ENCODE measurements around the gene BACE1-AS. TPM values are rescaled to one million over a fixed set of nuclear protein-coding genes. Genes with fewer than 3 reads are reported as not detected.
"Not testable (repeated sequence)": the region's sequence is repeated elsewhere in the genome, so short reads cannot be mapped to it uniquely, and the experiment has no call there.

Gene BACE1-AS
- total RNA-seq, 1 donor from 2014 or later = 6.1 TPM

- no peak for DNase-seq (ENCODE audit: extremely low read depth, low read depth, low spot score)
Measured at GRCh38 chr11:117318738-117319137, 27.6 kb downstream of the BACE1-AS start.

GRCh38 chr11:117319214-117319840, 28.2 kb downstream of the BACE1-AS start:
- no peak for DNase-seq (ENCODE audit: extremely low read depth, low read depth, low spot score)

- DNase-seq (ENCODE audit: extremely low read depth, low read depth, low spot score) = not testable (repeated sequence)
Measured at GRCh38 chr11:117327255-117327566, 36.1 kb downstream of the BACE1-AS start.

- DNase-seq (ENCODE audit: extremely low read depth, low read depth, low spot score) = peak; percentile 75
Measured at GRCh38 chr11:117327567-117328374, 36.6 kb downstream of the BACE1-AS start, which contains the start of gene CEP164. Gene CEP164 (plus strand): TSS chr11:117327854. CDS start chr11:117338587, 10,733 bp downstream.

GRCh38 chr11:117328375-117329010, 37.3 kb downstream of the BACE1-AS start:
- DNase-seq (ENCODE audit: extremely low read depth, low read depth, low spot score) = no peak

- no peak for DNase-seq (ENCODE audit: extremely low read depth, low read depth, low spot score)
Measured at GRCh38 chr11:117332843-117333242, 41.7 kb downstream of the BACE1-AS start.

- DNase-seq (ENCODE audit: extremely low read depth, low read depth, low spot score) = no peak
Measured at GRCh38 chr11:117333917-117334316, 42.8 kb downstream of the BACE1-AS start.

GRCh38 chr11:117334896-117335295, 43.8 kb downstream of the BACE1-AS start:
- DNase-seq (ENCODE audit: extremely low read depth, low read depth, low spot score) = no peak

- DNase-seq (ENCODE audit: extremely low read depth, low read depth, low spot score) = no peak
Measured at GRCh38 chr11:117335399-117335798, 44.3 kb downstream of the BACE1-AS start.

- no peak for DNase-seq (ENCODE audit: extremely low read depth, low read depth, low spot score)
Measured at GRCh38 chr11:117337076-117337475, 45.9 kb downstream of the BACE1-AS start.

Other genes with a start within 250 kb of the BACE1-AS start
- gene SIK3, start 192.9 kb upstream of the BACE1-AS start, total RNA-seq = 14.7 and 15.1 TPM in 2 replicates
- gene PAFAH1B2, start 147.1 kb upstream of the BACE1-AS start, total RNA-seq = 92.6 and 98.5 TPM in 2 replicates
- 16.8 and 21.5 TPM in 2 replicates for gene SIDT2, start 112.6 kb upstream of the BACE1-AS start, total RNA-seq
- 294 and 467 TPM in 2 replicates for gene TAGLN, start 92.0 kb upstream of the BACE1-AS start, total RNA-seq
- gene PCSK7, start 59.3 kb upstream of the BACE1-AS start, total RNA-seq = 68.0 and 84.0 TPM in 2 replicates
- gene RNF214, start 58.7 kb upstream of the BACE1-AS start, total RNA-seq = 8.0 and 13.1 TPM in 2 replicates
- gene BACE1, start 24.9 kb downstream of the BACE1-AS start, total RNA-seq = 24.2 and 27.8 TPM in 2 replicates
- 22.8 and 31.8 TPM in 2 replicates for gene CEP164, start 36.5 kb downstream of the BACE1-AS start, total RNA-seq

All from glomerular endothelial cell (primary cell).